Measurements from ENCODE around the gene TRPM6.

The TRPM6 gene

GRCh38 chr9:74721696-74722660 is 165.7 kb downstream of the TRPM6 start:
- H3K4me2 ChIP-seq (ENCODE audit: low read length) = no peak overlapping the region

GRCh38 chr9:74719306-74719705 is 168.4 kb downstream of the TRPM6 start:
- H3K79me2 ChIP-seq = no peaks in the 10 kb centered on the region
- no peak overlapping the region for H2AFZ ChIP-seq
- no peaks in the 10 kb centered on the region for H3K4me1 ChIP-seq
- no peak overlapping the region for H3K9ac ChIP-seq
- no peaks in the 10 kb centered on the region for H3K9me3 ChIP-seq (ENCODE audit: control insufficient read depth, low read length)
- H3K27ac ChIP-seq = no peak overlapping the region
- H3K36me3 ChIP-seq (ENCODE audit: control insufficient read depth, insufficient read depth, low read length) = no peaks in the 10 kb centered on the region
- TF ChIP-seq CTCF (IDR thresholded peaks at IDR 0.05) = no peak
- H3K4me2 ChIP-seq (ENCODE audit: low read length) = no peak overlapping the region
- H3K4me3 ChIP-seq (ENCODE audit: low read depth, low read length) = no peak overlapping the region
- H3K27me3 ChIP-seq (ENCODE audit: control insufficient read depth, insufficient read depth, low read length) = no peaks in the 10 kb centered on the region

More at GRCh38 chr9:74721696-74722660, 165.7 kb downstream of the TRPM6 start:
- Histone ChIP-seq H3K9me3 (ENCODE audit: control insufficient read depth, low read length) (no peaks in the 10 kb centered on the region), H3K36me3 (ENCODE audit: control insufficient read depth, insufficient read depth, low read length) (no peaks in the 10 kb centered on the region), H2AFZ (no peak overlapping the region), H3K9ac (no peak overlapping the region), H3K27me3 (ENCODE audit: control insufficient read depth, insufficient read depth, low read length) (no peaks in the 10 kb centered on the region), H3K27ac (no peak overlapping the region), H3K4me3 (ENCODE audit: low read depth, low read length) (no peak overlapping the region), H3K79me2 (no peaks in the 10 kb centered on the region), H3K4me1 (no peaks in the 10 kb centered on the region)
- TF ChIP-seq CTCF (IDR thresholded peaks at IDR 0.05) = no peak

GRCh38 chr9:74718709-74719108 is 169.0 kb downstream of the TRPM6 start:
- Histone ChIP-seq H3K27me3 (ENCODE audit: control insufficient read depth, insufficient read depth, low read length) (no peaks in the 10 kb centered on the region), H3K9me3 (ENCODE audit: control insufficient read depth, low read length) (no peaks in the 10 kb centered on the region), H2AFZ (no peak overlapping the region), H3K4me1 (no peaks in the 10 kb centered on the region), H3K79me2 (no peaks in the 10 kb centered on the region), H3K27ac (no peak overlapping the region), H3K4me2 (ENCODE audit: low read length) (no peak overlapping the region), H3K9ac (no peak overlapping the region), H3K4me3 (ENCODE audit: low read depth, low read length) (no peak overlapping the region), H3K36me3 (ENCODE audit: control insufficient read depth, insufficient read depth, low read length) (no peaks in the 10 kb centered on the region)
- TF ChIP-seq CTCF (IDR thresholded peaks at IDR 0.05) = no peak

- TF ChIP-seq CTCF (IDR thresholded peaks at IDR 0.05) = no peak
Observed at GRCh38 chr9:74711341-74711740, 176.4 kb downstream of the TRPM6 start.

More at GRCh38 chr9:74711341-74711740, 176.4 kb downstream of the TRPM6 start:
- no peak overlapping the region for H3K9ac ChIP-seq
- H3K36me3 ChIP-seq (ENCODE audit: control insufficient read depth, insufficient read depth, low read length) = no peaks in the 10 kb centered on the region
- no peaks in the 10 kb centered on the region for H3K27me3 ChIP-seq (ENCODE audit: control insufficient read depth, insufficient read depth, low read length)
- H3K4me3 ChIP-seq (ENCODE audit: low read depth, low read length) = no peak overlapping the region
- no peak overlapping the region for H3K27ac ChIP-seq
- H3K9me3 ChIP-seq (ENCODE audit: control insufficient read depth, low read length) = no peaks in the 10 kb centered on the region
- H3K79me2 ChIP-seq = no peaks in the 10 kb centered on the region
- H3K4me1 ChIP-seq = no peaks in the 10 kb centered on the region
- H2AFZ ChIP-seq = no peak overlapping the region
- H3K4me2 ChIP-seq (ENCODE audit: low read length) = no peak overlapping the region
